ENCODE measurements around the gene ENG.
"Not testable (repeated sequence)": the region's sequence is repeated elsewhere in the genome, so short reads cannot be mapped to it uniquely, and the experiment has no call there.

The ENG gene

GRCh38 chr9:127785933-127786772, 68.3 kb downstream of the ENG start, which contains the start of gene CDK9:
TSS of gene CDK9 (plus strand) at chr9:127786034. CDS start at chr9:127786149, 115 bp downstream.
- no peaks in the 10 kb centered on the region for H3K27me3 ChIP-seq (ENCODE audit: control insufficient read depth in 5 of 5, insufficient read depth in 4 of 5, low read length in 5 of 5)
- peak within 1 kb of the TSS; percentile 42 to 85 (median 81) for H3K4me3 ChIP-seq (ENCODE audit: low read depth in 1 of 5, low read length in 5 of 5)
- peak within 1 kb of the TSS; percentile 92 for H3K27ac ChIP-seq (ENCODE audit: low read depth, low read length)
- H3K9me3 ChIP-seq (ENCODE audit: control insufficient read depth in 5 of 5, low read length in 5 of 5): no peaks in the 10 kb centered on the region
- peak within 1 kb of the TSS in 4 of 5 donors; percentile 71 to 96 (median 86) for H3K9ac ChIP-seq (ENCODE audit: low read length in 5 of 5)
- H3K36me3 ChIP-seq (ENCODE audit: control insufficient read depth in 5 of 5, insufficient read depth in 5 of 5, low read length in 5 of 5): peaks cover 0 to 42% (median 41%) of the 10 kb centered on the region in 5 donors
- peaks cover 6 to 70% (median 53%) of the 10 kb centered on the region in 5 donors for H3K4me1 ChIP-seq (ENCODE audit: control insufficient read depth in 5 of 5, insufficient read depth in 5 of 5, low read length in 5 of 5)

GRCh38 chr9:127785023-127785932, 69.2 kb downstream of the ENG start:
- peak overlapping the region in 4 of 5 donors; percentile 52 to 83 (median 68) for H3K4me3 ChIP-seq (ENCODE audit: low read depth in 1 of 5, low read length in 5 of 5)
- H3K27ac ChIP-seq (ENCODE audit: low read depth, low read length): peak overlapping the region; percentile 75
- H3K9ac ChIP-seq (ENCODE audit: low read length in 5 of 5): peak overlapping the region in 3 of 5 donors; percentile 35 to 83 (median 61)
- peaks cover 0 to 34% (median 33%) of the 10 kb centered on the region in 5 donors for H3K36me3 ChIP-seq (ENCODE audit: control insufficient read depth in 5 of 5, insufficient read depth in 5 of 5, low read length in 5 of 5)
- H3K27me3 ChIP-seq (ENCODE audit: control insufficient read depth in 5 of 5, insufficient read depth in 4 of 5, low read length in 5 of 5): no peaks in the 10 kb centered on the region
- H3K9me3 ChIP-seq (ENCODE audit: control insufficient read depth in 5 of 5, low read length in 5 of 5): no peaks in the 10 kb centered on the region
- H3K4me1 ChIP-seq (ENCODE audit: control insufficient read depth in 5 of 5, insufficient read depth in 5 of 5, low read length in 5 of 5): peaks cover 10 to 66% (median 54%) of the 10 kb centered on the region in 5 donors

- H3K27ac ChIP-seq (ENCODE audit: low read depth, low read length): peak overlapping the region; percentile 50
Observed at GRCh38 chr9:127783111-127784008, 71.1 kb downstream of the ENG start.

DNA sequence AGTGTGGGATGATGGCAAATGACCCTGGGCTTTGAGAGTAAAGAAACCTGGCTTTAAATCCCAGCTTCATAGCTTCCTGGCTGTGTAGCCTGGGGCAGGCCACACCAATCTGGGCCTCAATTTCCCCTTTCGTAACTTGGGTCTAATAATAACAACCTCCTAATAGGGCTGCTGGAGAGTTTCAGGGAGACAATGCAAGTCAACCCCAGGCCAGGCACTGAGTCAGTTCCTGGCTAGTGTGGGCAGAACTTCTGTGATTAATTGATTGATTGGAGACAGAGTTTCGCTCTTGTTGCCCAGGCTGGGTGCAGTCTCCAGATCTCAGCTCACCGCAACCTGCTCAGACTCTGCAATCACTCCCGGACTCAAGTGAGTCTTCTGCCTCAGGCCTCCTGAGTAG, 72.7 kb downstream of the ENG start:
- H3K27ac ChIP-seq (ENCODE audit: low read depth, low read length): no peak overlapping the region
- no peaks in the 10 kb centered on the region for H3K9me3 ChIP-seq (ENCODE audit: control insufficient read depth in 5 of 5, low read length in 5 of 5)
- no peaks in the 10 kb centered on the region for H3K36me3 ChIP-seq (ENCODE audit: control insufficient read depth in 5 of 5, insufficient read depth in 5 of 5, low read length in 5 of 5)
- no peak overlapping the region for H3K9ac ChIP-seq (ENCODE audit: low read length in 5 of 5)
- H3K4me1 ChIP-seq (ENCODE audit: control insufficient read depth in 5 of 5, insufficient read depth in 5 of 5, low read length in 5 of 5): peaks cover 12 to 62% (median 53%) of the 10 kb centered on the region in 5 donors
- no peak overlapping the region for H3K4me3 ChIP-seq (ENCODE audit: low read depth in 1 of 5, low read length in 5 of 5)
- H3K27me3 ChIP-seq (ENCODE audit: control insufficient read depth in 5 of 5, insufficient read depth in 4 of 5, low read length in 5 of 5): no peaks in the 10 kb centered on the region

More at GRCh38 chr9:127783111-127784008, 71.1 kb downstream of the ENG start:
- H3K9me3 ChIP-seq (ENCODE audit: control insufficient read depth in 5 of 5, low read length in 5 of 5): no peaks in the 10 kb centered on the region
- H3K4me3 ChIP-seq (ENCODE audit: low read depth in 1 of 5, low read length in 5 of 5): no peak overlapping the region
- peak overlapping the region in 2 of 5 donors; percentile 41 to 54 for H3K9ac ChIP-seq (ENCODE audit: low read length in 5 of 5)
- H3K36me3 ChIP-seq (ENCODE audit: control insufficient read depth in 5 of 5, insufficient read depth in 5 of 5, low read length in 5 of 5): peaks cover 0 to 15% (median 14%) of the 10 kb centered on the region in 5 donors
- no peaks in the 10 kb centered on the region for H3K27me3 ChIP-seq (ENCODE audit: control insufficient read depth in 5 of 5, insufficient read depth in 4 of 5, low read length in 5 of 5)
- peaks cover 16 to 70% (median 60%) of the 10 kb centered on the region in 5 donors for H3K4me1 ChIP-seq (ENCODE audit: control insufficient read depth in 5 of 5, insufficient read depth in 5 of 5, low read length in 5 of 5)

GRCh38 chr9:127780909-127781308, 73.5 kb downstream of the ENG start:
- H3K9me3 ChIP-seq (ENCODE audit: control insufficient read depth in 5 of 5, low read length in 5 of 5); H3K36me3 ChIP-seq (ENCODE audit: control insufficient read depth in 5 of 5, insufficient read depth in 5 of 5, low read length in 5 of 5); H3K27me3 ChIP-seq (ENCODE audit: control insufficient read depth in 5 of 5, insufficient read depth in 4 of 5, low read length in 5 of 5); H3K4me3 ChIP-seq (ENCODE audit: low read depth in 1 of 5, low read length in 5 of 5); H3K27ac ChIP-seq (ENCODE audit: low read depth, low read length): not testable (repeated sequence)
- peak overlapping the region in 1 of 5 donors; percentile 30 for H3K9ac ChIP-seq (ENCODE audit: low read length in 5 of 5)
- peaks cover 12 to 64% (median 56%) of the 10 kb centered on the region in 5 donors for H3K4me1 ChIP-seq (ENCODE audit: control insufficient read depth in 5 of 5, insufficient read depth in 5 of 5, low read length in 5 of 5)

GRCh38 chr9:127780126-127780885, 74.2 kb downstream of the ENG start:
- peak overlapping the region in 4 of 5 donors; percentile 11 to 56 (median 25) for H3K9ac ChIP-seq (ENCODE audit: low read length in 5 of 5)
- H3K4me1 ChIP-seq (ENCODE audit: control insufficient read depth in 5 of 5, insufficient read depth in 5 of 5, low read length in 5 of 5): peaks cover 12 to 64% (median 56%) of the 10 kb centered on the region in 5 donors
- H3K9me3 ChIP-seq (ENCODE audit: control insufficient read depth in 5 of 5, low read length in 5 of 5): no peaks in the 10 kb centered on the region
- no peaks in the 10 kb centered on the region for H3K36me3 ChIP-seq (ENCODE audit: control insufficient read depth in 5 of 5, insufficient read depth in 5 of 5, low read length in 5 of 5)
- peak overlapping the region; percentile 17 for H3K27ac ChIP-seq (ENCODE audit: low read depth, low read length)
- H3K27me3 ChIP-seq (ENCODE audit: control insufficient read depth in 5 of 5, insufficient read depth in 4 of 5, low read length in 5 of 5): no peaks in the 10 kb centered on the region
- no peak overlapping the region for H3K4me3 ChIP-seq (ENCODE audit: low read depth in 1 of 5, low read length in 5 of 5)

DNA sequence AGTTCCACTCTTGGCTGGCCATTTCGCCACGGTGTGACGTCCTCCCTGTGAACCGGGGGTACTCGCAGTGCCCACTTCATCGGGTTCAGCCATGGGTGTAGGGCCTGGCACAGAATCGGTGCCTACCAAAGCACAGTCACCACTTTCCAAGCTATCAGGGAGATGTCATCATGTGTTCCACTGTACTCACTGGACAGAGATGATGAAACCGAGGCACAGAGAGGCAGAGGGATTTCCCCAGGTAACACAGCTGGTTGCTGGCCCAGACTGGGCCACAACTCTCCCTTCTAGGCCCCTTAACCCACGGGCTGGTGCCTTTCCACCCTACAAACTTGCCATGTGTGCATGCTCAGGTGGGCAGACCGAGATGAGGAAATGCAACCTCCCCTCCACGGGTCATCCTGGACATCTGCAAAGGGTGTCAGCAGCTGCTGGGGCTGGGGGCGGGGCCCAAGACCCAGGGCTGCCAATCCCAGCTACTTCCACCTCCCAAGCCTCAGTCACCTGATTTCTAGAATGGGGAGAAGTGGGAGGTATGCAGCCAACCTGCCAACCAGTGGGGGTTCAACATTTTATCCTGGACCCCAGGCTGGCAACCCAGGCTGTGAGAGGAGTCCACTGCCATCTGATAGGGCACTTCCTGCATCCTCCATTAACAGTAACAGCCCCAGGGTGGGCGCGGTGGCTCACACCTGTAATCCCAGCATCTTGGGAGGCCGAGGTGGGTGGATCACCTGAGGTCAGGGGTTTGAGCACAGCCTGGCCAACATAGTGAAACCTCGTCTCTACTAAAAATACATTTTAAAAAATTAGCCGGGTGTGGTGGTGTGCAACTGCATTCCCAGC, 75.1 kb downstream of the ENG start:
- peak overlapping the region in 1 of 5 donors; percentile 21 for H3K4me3 ChIP-seq (ENCODE audit: low read depth in 1 of 5, low read length in 5 of 5)
- H3K36me3 ChIP-seq (ENCODE audit: control insufficient read depth in 5 of 5, insufficient read depth in 5 of 5, low read length in 5 of 5): no peaks in the 10 kb centered on the region
- peak overlapping the region in 2 of 5 donors; percentile 38 to 56 for H3K9ac ChIP-seq (ENCODE audit: low read length in 5 of 5)
- no peaks in the 10 kb centered on the region for H3K27me3 ChIP-seq (ENCODE audit: control insufficient read depth in 5 of 5, insufficient read depth in 4 of 5, low read length in 5 of 5)
- H3K27ac ChIP-seq (ENCODE audit: low read depth, low read length): peak overlapping the region; percentile 67
- no peaks in the 10 kb centered on the region for H3K9me3 ChIP-seq (ENCODE audit: control insufficient read depth in 5 of 5, low read length in 5 of 5)
- H3K4me1 ChIP-seq (ENCODE audit: control insufficient read depth in 5 of 5, insufficient read depth in 5 of 5, low read length in 5 of 5): peaks cover 12 to 59% (median 51%) of the 10 kb centered on the region in 5 donors

Measured in subcutaneous abdominal adipose tissue (tissue), 5 donors.